Activated CD4-positive, alpha-beta memory T cell treated with anti-CD3 and anti-CD28 coated beads for 36 hours (primary cell): Measurements from ENCODE around the gene SH3RF3. TPM values are rescaled to one million over a fixed set of nuclear protein-coding genes. Genes with fewer than 3 reads are reported as not detected.

ENCODE experiments used
- CTCF ChIA-PET: fragments of 350-600 bp; sonication (Branson Sonifier 250); formaldehyde crosslinking; loops from one replicate; lab custom pipeline; 2021; ENCODE audit warnings: antibody characterized with exemption, inconsistent platforms; lab: Charles Lee
- POLR2A ChIA-PET: fragments of 350-600 bp; sonication (Branson Sonifier 250); formaldehyde crosslinking; loops from one replicate; lab custom pipeline; 2021; ENCODE audit warnings: antibody characterized with exemption; lab: Charles Lee
- DNase-seq: peaks from one replicate; pipeline ENCODE4 v3.0.0-alpha.2; 2020
- H3K27ac Mint-ChIP-seq: one replicate; pipeline ENCODE4 v1.8.0; 2021; ENCODE audit warnings: mixed read lengths
- H3K27me3 Mint-ChIP-seq: one replicate; pipeline ENCODE4 v1.8.0; 2021; ENCODE audit warnings: mixed read lengths
- H3K36me3 Mint-ChIP-seq: one replicate; pipeline ENCODE4 v1.8.0; 2021; ENCODE audit warnings: mixed read lengths
- H3K4me1 Mint-ChIP-seq: one replicate; pipeline ENCODE4 v1.8.0; 2021; ENCODE audit warnings: low read depth, mixed read lengths
- H3K4me3 Mint-ChIP-seq: one replicate; pipeline ENCODE4 v1.8.0; 2021; ENCODE audit warnings: mild to moderate bottlenecking, mixed read lengths
- H3K9me3 Mint-ChIP-seq: one replicate; pipeline ENCODE4 v1.8.0; 2021; ENCODE audit warnings: mixed read lengths
- intact Hi-C: fragments of 100-400 bp; cut with micrococcal nuclease; formaldehyde crosslinking; loops from one replicate; pipeline ENCODE4 v1.15.1; 2023
- total RNA-seq, 2 experiments: library from RNA; stranded (reverse); gene quantifications; one replicate each; pipeline ENCODE4 v1.2.3, GENCODE V29; 2021

Gene SH3RF3
- total RNA-seq, 2 experiments from 2014 or later = 0.33 to 0.34 TPM

DNA sequence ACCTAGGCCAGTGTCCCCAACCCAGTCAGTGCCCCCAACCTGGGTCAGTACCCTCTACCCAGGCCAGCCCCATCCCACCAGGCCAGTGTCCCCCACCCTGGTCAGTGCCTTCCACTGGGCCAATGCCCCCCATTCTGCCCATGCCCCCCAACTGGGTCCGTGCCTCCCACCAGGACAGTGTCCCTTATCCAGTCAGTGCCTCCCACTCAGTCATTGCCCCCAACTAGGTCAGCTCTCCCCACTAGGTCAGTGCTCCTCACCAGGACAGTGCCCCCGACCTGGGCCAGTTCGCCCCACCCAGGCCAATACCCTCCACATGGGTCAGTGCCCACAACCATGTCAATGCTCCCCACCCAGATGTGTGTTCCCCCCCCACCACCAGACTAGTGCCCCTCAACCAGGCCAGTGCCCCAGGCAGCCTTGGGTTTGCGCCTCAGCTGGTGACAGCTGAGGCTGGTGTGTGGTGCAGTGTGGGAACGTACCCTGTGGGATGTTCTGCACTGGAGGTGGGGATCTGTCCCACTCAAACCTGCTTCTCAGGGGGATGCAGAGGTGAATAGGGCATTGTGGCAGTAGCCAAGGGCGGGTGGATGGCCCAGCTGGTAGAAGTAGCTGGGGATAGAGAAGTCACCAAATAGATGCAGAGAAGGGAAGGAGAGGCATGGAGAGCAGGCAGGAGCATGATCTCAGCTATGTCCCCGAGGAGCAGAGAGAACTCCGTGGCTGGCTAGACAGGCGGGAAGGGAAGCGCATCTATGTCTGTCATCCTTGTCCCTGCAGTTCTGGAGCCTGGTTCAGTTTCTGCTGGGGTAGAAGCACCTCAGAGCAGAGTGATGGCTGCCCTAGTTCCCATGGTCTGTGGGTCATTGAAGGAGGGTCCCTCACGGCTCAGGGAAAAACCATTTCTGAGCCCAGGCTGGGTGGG, 168.8 kb downstream of the SH3RF3 start:
- Mint-ChIP-seq H3K4me1 (no peaks in the 10 kb centered on the region), H3K9me3 (peaks cover 4% of the 10 kb centered on the region), H3K27me3 (peaks cover 2% of the 10 kb centered on the region), H3K4me3 (no peak overlapping the region), H3K36me3 (no peaks in the 10 kb centered on the region), H3K27ac (no peak overlapping the region)
- DNase-seq = no peak
- POLR2A ChIA-PET = no interaction called here
- CTCF ChIA-PET = no interaction called here
- intact Hi-C loops = no loop called here

DNA sequence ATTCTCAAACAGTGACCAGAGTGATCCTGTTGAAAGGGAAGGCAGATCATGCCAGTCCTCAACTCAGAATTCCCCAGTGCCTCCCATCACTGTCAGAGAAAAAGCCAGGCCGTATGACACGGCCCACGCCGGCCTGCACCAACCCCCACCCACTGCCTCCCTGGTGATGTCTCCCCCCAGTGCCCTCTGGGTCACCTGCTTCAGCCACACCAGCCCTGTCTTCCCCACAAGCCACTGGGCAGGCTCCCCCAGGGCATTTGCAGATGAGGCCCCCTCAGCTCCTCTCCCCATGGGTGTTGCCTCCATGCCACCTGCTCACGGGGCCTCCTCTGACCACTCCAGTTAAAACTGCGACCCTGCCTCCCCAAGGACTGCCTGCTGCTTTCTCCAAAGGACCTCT, 169.8 kb downstream of the SH3RF3 start:
- no peaks in the 10 kb centered on the region for H3K4me1 Mint-ChIP-seq
- peaks cover 4% of the 10 kb centered on the region for H3K9me3 Mint-ChIP-seq
- CTCF ChIA-PET = no interaction called here
- peaks cover 2% of the 10 kb centered on the region for H3K27me3 Mint-ChIP-seq
- intact Hi-C loops = no loop called here
- DNase-seq = no peak
- H3K4me3 Mint-ChIP-seq = no peak overlapping the region
- POLR2A ChIA-PET = no interaction called here
- no peak overlapping the region for H3K27ac Mint-ChIP-seq
- H3K36me3 Mint-ChIP-seq = no peaks in the 10 kb centered on the region

DNA sequence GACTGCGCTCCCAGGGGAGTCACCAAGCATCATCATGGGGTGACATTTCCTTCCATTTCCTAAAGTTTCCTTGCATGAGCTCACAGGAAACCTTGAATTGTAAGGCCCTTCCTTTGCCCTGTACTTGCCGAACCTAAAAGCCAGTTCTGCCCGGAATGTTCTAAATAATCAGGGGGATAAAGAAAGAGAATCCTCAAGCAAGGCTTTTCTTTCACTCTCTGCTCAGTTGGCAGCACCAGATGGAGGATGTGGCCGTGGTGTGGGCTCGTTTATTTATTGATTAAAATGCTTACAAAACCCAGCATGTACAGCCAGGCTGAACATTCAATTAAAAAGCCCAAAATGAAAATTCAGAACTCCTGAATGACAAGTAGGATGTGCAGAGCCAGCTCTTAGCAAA, 170.5 kb downstream of the SH3RF3 start:
- intact Hi-C loops = no loop called here
- Mint-ChIP-seq H3K4me3 (no peak overlapping the region), H3K4me1 (no peaks in the 10 kb centered on the region), H3K27ac (no peak overlapping the region), H3K36me3 (no peaks in the 10 kb centered on the region), H3K27me3 (peaks cover 2% of the 10 kb centered on the region), H3K9me3 (peaks cover 3% of the 10 kb centered on the region)
- no peak for DNase-seq
- POLR2A ChIA-PET = no interaction called here
- CTCF ChIA-PET = interaction anchor here (0.7 kb wide), 1 partner anchor 211 kb away, joined by 3 read pairs; no protein-coding TSS in a partner anchor

DNA sequence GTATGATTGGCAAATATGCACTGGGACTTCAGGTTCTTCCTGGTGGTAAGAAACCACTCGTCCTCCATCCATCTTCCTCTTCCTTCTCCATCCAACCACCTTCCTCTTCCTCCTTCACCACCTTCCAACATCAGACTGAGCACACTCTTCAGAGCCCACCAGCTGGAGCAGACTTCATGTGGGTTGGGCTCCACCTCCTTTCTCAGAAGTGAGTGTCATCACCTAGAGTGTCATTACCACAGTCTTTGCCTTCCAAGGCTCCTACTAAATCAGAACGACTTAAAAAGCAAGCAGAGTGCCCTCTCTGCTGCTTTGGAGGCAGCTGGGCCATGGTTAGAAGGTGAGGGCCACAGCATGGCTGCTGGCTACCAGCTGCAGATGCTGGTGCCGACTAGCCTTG, 171.6 kb downstream of the SH3RF3 start:
- Mint-ChIP-seq H3K27me3 (peaks cover 2% of the 10 kb centered on the region), H3K4me1 (no peaks in the 10 kb centered on the region), H3K4me3 (no peak overlapping the region), H3K36me3 (no peaks in the 10 kb centered on the region), H3K9me3 (no peaks in the 10 kb centered on the region), H3K27ac (no peak overlapping the region)
- no peak for DNase-seq
- ChIA-PET CTCF (no interaction called here), POLR2A (no interaction called here)
- intact Hi-C loops = no loop called here

- intact Hi-C loops = no loop called here
- no peak overlapping the region for H3K4me3 Mint-ChIP-seq
- no peak for DNase-seq
- no peaks in the 10 kb centered on the region for H3K9me3 Mint-ChIP-seq
- no peaks in the 10 kb centered on the region for H3K36me3 Mint-ChIP-seq
- no peaks in the 10 kb centered on the region for H3K4me1 Mint-ChIP-seq
- peaks cover 2% of the 10 kb centered on the region for H3K27me3 Mint-ChIP-seq
- ChIA-PET POLR2A (no interaction called here), CTCF (no interaction called here)
- no peak overlapping the region for H3K27ac Mint-ChIP-seq
These were observed 172.7 kb downstream of the SH3RF3 start for GRCh38 chr2:109301746-109302145.

GRCh38 chr2:109302319-109302718, 173.3 kb downstream of the SH3RF3 start:
- no peak for DNase-seq
- H3K27me3 Mint-ChIP-seq = peaks cover 2% of the 10 kb centered on the region
- no peaks in the 10 kb centered on the region for H3K9me3 Mint-ChIP-seq
- no peaks in the 10 kb centered on the region for H3K36me3 Mint-ChIP-seq
- ChIA-PET CTCF (no interaction called here), POLR2A (no interaction called here)
- no peak overlapping the region for H3K4me3 Mint-ChIP-seq
- H3K27ac Mint-ChIP-seq = no peak overlapping the region
- intact Hi-C loops = no loop called here
- no peaks in the 10 kb centered on the region for H3K4me1 Mint-ChIP-seq

DNA sequence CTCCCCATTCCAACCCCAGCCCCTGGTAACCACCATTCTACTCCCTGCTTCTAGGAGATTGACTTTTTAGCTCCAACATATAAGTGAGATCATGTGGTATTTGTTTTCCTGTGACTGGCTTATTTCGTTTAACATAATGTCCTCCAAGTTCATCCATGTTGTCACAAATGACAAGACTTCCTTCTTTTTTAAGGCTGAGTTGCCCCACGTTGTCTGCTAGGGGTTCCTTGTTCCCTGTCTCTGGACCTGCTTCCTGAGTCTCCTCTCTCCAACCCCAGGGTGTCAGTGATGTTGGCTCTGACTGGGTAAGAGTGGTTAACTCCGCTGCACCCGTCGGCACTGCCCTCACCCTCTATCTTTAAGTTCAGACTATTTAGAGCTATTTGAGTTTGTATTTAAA, 175.2 kb downstream of the SH3RF3 start:
- no peak overlapping the region for H3K27ac Mint-ChIP-seq
- no peaks in the 10 kb centered on the region for H3K27me3 Mint-ChIP-seq
- H3K4me1 Mint-ChIP-seq = no peaks in the 10 kb centered on the region
- no peaks in the 10 kb centered on the region for H3K9me3 Mint-ChIP-seq
- POLR2A ChIA-PET = no interaction called here
- no peaks in the 10 kb centered on the region for H3K36me3 Mint-ChIP-seq
- H3K4me3 Mint-ChIP-seq = no peak overlapping the region
- intact Hi-C loops = no loop called here
- CTCF ChIA-PET = interaction anchor here (0.9 kb wide), 1 partner anchor 206 kb away, joined by 3 read pairs; no protein-coding TSS in a partner anchor
- DNase-seq = no peak

GRCh38 chr2:109304731-109305470, 175.9 kb downstream of the SH3RF3 start:
- CTCF ChIA-PET = no interaction called here
- Mint-ChIP-seq H3K4me3 (no peak overlapping the region), H3K27me3 (no peaks in the 10 kb centered on the region), H3K4me1 (no peaks in the 10 kb centered on the region), H3K36me3 (no peaks in the 10 kb centered on the region), H3K9me3 (no peaks in the 10 kb centered on the region), H3K27ac (no peak overlapping the region)
- POLR2A ChIA-PET = no interaction called here
- DNase-seq = no peak
- intact Hi-C loops = no loop called here

GRCh38 chr2:109305490-109306167, 176.6 kb downstream of the SH3RF3 start:
- Mint-ChIP-seq H3K9me3 (no peaks in the 10 kb centered on the region), H3K36me3 (no peaks in the 10 kb centered on the region), H3K27me3 (no peaks in the 10 kb centered on the region), H3K4me3 (no peak overlapping the region), H3K4me1 (no peaks in the 10 kb centered on the region), H3K27ac (no peak overlapping the region)
- CTCF ChIA-PET = no interaction called here
- DNase-seq = no peak
- intact Hi-C loops = no loop called here
- POLR2A ChIA-PET = no interaction called here

DNA sequence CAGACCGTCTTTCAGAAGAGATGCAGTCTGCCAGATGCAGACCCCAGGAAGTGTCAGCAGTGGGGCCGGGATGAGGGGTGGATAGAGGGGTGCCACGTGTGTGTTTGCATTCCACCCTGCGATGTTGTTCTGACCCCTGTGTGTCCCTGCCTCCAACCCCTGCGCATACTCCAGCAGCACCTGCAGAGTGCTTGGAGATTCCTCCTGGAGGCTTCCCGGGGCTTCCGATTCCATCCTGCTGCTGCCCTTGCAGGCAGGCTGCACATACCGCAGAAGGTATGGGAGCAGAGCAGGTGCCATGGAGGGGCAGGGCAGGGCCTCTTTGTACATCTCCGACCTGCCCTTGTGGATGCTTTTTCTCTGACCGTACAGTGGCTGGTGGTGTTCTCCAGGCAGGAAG, 177.2 kb downstream of the SH3RF3 start:
- no peak overlapping the region for H3K4me3 Mint-ChIP-seq
- H3K27me3 Mint-ChIP-seq = no peaks in the 10 kb centered on the region
- ChIA-PET CTCF (no interaction called here), POLR2A (no interaction called here)
- H3K27ac Mint-ChIP-seq = no peak overlapping the region
- no peaks in the 10 kb centered on the region for H3K36me3 Mint-ChIP-seq
- intact Hi-C loops = no loop called here
- DNase-seq = no peak
- no peaks in the 10 kb centered on the region for H3K4me1 Mint-ChIP-seq
- no peaks in the 10 kb centered on the region for H3K9me3 Mint-ChIP-seq

DNA sequence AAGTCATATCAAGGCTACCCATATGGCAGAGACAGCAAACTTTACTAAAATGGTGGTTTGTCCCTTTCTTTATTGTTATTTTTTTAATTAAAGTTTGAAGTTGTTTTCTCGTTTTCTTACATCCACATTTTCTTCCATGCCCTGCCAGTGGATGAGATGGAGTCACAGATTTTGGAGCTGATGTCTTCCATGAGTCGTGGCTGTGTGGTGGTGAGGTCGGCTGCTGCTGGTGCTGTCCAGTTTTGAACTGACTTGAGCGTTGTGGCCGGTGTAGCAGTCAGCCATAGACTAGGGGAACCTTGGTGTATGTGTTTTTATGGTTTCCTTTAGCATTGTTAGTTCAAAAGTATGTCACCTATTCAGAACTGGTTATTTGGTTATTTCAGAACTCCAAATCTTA, 182.8 kb downstream of the SH3RF3 start:
- Mint-ChIP-seq H3K4me1 (no peaks in the 10 kb centered on the region), H3K9me3 (no peaks in the 10 kb centered on the region), H3K27me3 (no peaks in the 10 kb centered on the region), H3K4me3 (no peak overlapping the region), H3K36me3 (no peaks in the 10 kb centered on the region), H3K27ac (no peak overlapping the region)
- intact Hi-C loops = no loop called here
- ChIA-PET POLR2A (no interaction called here), CTCF (interaction anchor here (1.4 kb wide), 1 partner anchor 199 kb away, joined by 4 read pairs; no protein-coding TSS in a partner anchor)
- DNase-seq = no peak

- intact Hi-C loops = no loop called here
- no peaks in the 10 kb centered on the region for H3K36me3 Mint-ChIP-seq
- no peak overlapping the region for H3K4me3 Mint-ChIP-seq
- no peaks in the 10 kb centered on the region for H3K9me3 Mint-ChIP-seq
- no peaks in the 10 kb centered on the region for H3K4me1 Mint-ChIP-seq
- ChIA-PET CTCF (interaction anchor here (0.6 to 1.4 kb wide), 2 partner anchors 107 to 198 kb away, joined by 4 to 5 read pairs; no protein-coding TSS in a partner anchor), POLR2A (no interaction called here)
- no peaks in the 10 kb centered on the region for H3K27me3 Mint-ChIP-seq
- no peak for DNase-seq
- H3K27ac Mint-ChIP-seq = no peak overlapping the region
These were observed 183.9 kb downstream of the SH3RF3 start for GRCh38 chr2:109312902-109313301.
